ENCODE data around the gene CHST14. TPM values are rescaled to one million over a fixed set of nuclear protein-coding genes. Genes with fewer than 3 reads are reported as not detected.

Gene CHST14
- polyA plus RNA-seq, 1 of the 3 experiments (the other 2 are of a cell fraction): 43.2 TPM

DNA sequence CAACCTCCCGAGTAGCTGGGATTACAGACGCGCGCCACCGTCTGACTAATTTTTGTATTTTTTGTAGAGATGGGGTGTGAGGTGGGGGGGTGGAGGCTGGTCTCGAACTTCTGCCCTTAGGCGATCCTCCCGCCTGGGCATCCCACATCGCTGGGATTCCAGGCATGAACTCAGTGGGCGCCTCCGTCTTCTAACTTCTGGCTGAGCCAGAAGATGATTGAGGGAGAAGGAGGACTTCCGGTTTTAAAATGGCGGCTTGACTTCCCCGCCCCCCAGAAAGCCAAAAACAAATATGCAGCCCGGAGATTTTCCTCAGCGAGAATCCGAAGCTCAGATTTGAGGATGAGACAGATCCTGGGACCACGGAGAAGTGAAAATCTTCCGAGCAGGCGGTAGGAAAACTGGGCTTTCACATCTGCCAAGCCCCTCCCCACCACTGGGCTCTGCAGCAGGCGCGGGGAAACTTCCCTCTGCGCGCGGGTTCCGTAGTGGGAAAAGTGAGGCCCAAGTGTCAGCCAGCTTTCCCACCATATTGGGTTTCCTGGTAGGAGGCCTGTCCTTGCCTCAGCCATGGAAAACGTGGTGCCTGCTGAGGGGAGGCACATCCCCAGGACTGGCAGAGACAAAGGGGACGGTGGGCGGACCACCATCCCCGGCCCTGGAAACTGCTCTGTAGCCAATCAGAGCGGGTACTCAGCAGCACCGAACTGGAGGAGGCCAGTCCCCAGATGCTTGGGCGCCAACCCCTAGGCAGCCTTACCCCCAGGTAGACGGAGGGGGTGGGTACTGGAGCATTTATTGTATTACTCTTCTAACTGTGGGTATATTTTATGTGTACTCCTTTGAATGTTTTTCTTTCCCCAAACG is 17.3 kb downstream of the CHST14 start:
- Histone ChIP-seq H3K9me3 (no peaks in the 10 kb centered on the region), H3K27ac (ENCODE audit: low read depth in 2 of 2, low read length in 1 of 2) (no peak overlapping the region), H3K4me3 (ENCODE audit: low read depth in 2 of 2, low read length in 1 of 2) (no peak overlapping the region), H3K4me2 (no peak overlapping the region), H3K4me1 (ENCODE audit: control insufficient read depth in 1 of 2, insufficient read depth in 2 of 2, low read depth in 1 of 2, low read length in 1 of 2) (no peaks in the 10 kb centered on the region), H3K36me3 (replicated peaks in 1 of 2; ENCODE audit: control insufficient read depth in 1 of 2, insufficient read depth in 2 of 2, low read length in 1 of 2) (no peaks in the 10 kb centered on the region), H4K20me1 (ENCODE audit: insufficient read depth) (no peaks in the 10 kb centered on the region), H2AFZ (ENCODE audit: low read depth) (no peak overlapping the region), H3K79me2 (ENCODE audit: insufficient read depth) (no peaks in the 10 kb centered on the region), H3K27me3 (ENCODE audit: insufficient read depth) (no peaks in the 10 kb centered on the region), H3F3A (replicated peaks; ENCODE audit: insufficient read depth) (no peaks in the 10 kb centered on the region), H3K9ac (no peak overlapping the region), H3K9me2 (no peaks in the 10 kb centered on the region)
- no peak for DNase-seq
- 89% methylated on average over 34 of the region's 35 CpGs for WGBS (ENCODE audit: low lambda C conversion rate)
- POLR2A ChIA-PET: no interaction called here
- CTCF ChIA-PET: no interaction called here
- TF ChIP-seq, protein P1, sequence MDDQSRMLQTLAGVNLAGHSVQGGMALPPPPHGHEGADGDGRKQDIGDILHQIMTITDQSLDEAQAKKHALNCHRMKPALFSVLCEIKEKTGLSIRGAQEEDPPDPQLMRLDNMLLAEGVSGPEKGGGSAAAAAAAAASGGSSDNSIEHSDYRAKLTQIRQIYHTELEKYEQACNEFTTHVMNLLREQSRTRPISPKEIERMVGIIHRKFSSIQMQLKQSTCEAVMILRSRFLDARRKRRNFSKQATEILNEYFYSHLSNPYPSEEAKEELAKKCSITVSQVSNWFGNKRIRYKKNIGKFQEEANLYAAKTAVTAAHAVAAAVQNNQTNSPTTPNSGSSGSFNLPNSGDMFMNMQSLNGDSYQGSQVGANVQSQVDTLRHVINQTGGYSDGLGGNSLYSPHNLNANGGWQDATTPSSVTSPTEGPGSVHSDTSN (IDR thresholded peaks at IDR 0.05): no peak
- TF ChIP-seq, protein P2, sequence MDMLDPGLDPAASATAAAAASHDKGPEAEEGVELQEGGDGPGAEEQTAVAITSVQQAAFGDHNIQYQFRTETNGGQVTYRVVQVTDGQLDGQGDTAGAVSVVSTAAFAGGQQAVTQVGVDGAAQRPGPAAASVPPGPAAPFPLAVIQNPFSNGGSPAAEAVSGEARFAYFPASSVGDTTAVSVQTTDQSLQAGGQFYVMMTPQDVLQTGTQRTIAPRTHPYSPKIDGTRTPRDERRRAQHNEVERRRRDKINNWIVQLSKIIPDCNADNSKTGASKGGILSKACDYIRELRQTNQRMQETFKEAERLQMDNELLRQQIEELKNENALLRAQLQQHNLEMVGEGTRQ (IDR thresholded peaks at IDR 0.05; ENCODE audit: borderline replicate concordance, low read depth, low read length): no peak
- TF ChIP-seq CHD2 (IDR thresholded peaks at IDR 0.05; ENCODE audit: low read length, partially characterized antibody): no peak

DNA sequence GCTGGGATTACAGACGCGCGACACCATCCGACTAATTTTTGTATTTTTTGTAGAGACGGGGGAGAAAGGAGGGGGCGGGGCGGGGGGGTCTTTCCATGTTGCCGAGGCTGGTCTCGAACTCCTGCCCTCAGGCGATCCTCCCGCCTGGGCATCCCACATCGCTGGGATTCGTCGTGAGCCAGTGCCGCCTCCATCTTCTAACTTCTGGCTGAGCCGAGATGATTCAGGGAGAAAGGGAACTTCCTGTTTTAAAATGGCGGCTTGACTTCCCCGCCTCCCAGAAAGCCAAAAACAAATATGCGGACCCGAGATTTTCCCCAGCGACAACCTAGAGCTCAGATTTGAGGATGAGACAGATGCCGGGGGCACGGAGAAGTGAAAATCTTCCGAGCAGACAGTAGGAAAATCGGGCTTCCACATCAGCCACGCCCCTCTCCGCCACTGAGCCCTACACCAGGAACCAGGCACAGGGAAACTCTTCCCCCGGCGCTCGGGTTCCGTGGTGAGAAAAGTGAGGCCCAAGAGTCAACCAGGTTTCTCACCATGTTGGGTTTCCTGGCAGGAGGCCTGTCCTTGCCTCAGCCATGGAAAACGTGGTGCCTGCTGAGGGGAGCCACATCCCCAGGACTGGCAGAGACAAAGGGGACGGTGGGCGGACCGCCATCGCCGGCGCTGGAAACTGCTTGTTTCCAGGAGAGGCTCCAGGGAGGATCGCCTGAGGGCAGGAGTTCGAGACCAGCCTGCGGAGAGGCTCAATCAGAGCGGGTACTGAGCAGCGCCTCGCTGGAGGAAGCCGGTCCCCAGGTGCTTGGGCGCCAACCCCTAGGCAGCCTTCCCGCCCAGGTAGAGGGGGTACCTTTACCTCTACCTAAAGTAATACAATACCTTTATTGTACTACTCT is 18.7 kb downstream of the CHST14 start:
- H3K9me3 ChIP-seq: no peaks in the 10 kb centered on the region
- H3K27me3 ChIP-seq (ENCODE audit: insufficient read depth): no peaks in the 10 kb centered on the region
- no peaks in the 10 kb centered on the region for H3K4me1 ChIP-seq (ENCODE audit: control insufficient read depth in 1 of 2, insufficient read depth in 2 of 2, low read depth in 1 of 2, low read length in 1 of 2)
- no peak overlapping the region for H3K4me3 ChIP-seq (ENCODE audit: low read depth in 2 of 2, low read length in 1 of 2)
- H3K27ac ChIP-seq (ENCODE audit: low read depth in 2 of 2, low read length in 1 of 2): no peak overlapping the region
- no peak for DNase-seq
- TF ChIP-seq, protein P3, sequence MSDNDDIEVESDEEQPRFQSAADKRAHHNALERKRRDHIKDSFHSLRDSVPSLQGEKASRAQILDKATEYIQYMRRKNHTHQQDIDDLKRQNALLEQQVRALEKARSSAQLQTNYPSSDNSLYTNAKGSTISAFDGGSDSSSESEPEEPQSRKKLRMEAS (IDR thresholded peaks at IDR 0.05; ENCODE audit: low read depth): no peak
- TF ChIP-seq MEF2A (IDR thresholded peaks at IDR 0.05; ENCODE audit: borderline replicate concordance, low read depth) (no peak), POLR2AphosphoS5 (IDR thresholded peaks at IDR 0.05; ENCODE audit: low read depth, low read length) (no peak), JUND (IDR thresholded peaks at IDR 0.05) (no peak), RFX5 (IDR thresholded peaks at IDR 0.05; ENCODE audit: low read length) (no peak), RCOR1 (IDR thresholded peaks at IDR 0.05; ENCODE audit: low read length) (no peak), SIN3A (IDR thresholded peaks at IDR 0.05; ENCODE audit: borderline replicate concordance, low read depth, low read length) (no peak), RAD21 (IDR thresholded peaks at IDR 0.05; ENCODE audit: low read length) (no peak), FOXM1 (IDR thresholded peaks at IDR 0.05; ENCODE audit: low read depth) (no peak), FOXJ3 (CRISPR knock-in tag; IDR thresholded peaks at IDR 0.05) (no peak), NFIC (IDR thresholded peaks at IDR 0.05; ENCODE audit: borderline replicate concordance) (no peak)
- TF ChIP-seq, protein P2 (IDR thresholded peaks at IDR 0.05; ENCODE audit: borderline replicate concordance, low read depth, low read length): no peak
- TF ChIP-seq, protein P4, sequence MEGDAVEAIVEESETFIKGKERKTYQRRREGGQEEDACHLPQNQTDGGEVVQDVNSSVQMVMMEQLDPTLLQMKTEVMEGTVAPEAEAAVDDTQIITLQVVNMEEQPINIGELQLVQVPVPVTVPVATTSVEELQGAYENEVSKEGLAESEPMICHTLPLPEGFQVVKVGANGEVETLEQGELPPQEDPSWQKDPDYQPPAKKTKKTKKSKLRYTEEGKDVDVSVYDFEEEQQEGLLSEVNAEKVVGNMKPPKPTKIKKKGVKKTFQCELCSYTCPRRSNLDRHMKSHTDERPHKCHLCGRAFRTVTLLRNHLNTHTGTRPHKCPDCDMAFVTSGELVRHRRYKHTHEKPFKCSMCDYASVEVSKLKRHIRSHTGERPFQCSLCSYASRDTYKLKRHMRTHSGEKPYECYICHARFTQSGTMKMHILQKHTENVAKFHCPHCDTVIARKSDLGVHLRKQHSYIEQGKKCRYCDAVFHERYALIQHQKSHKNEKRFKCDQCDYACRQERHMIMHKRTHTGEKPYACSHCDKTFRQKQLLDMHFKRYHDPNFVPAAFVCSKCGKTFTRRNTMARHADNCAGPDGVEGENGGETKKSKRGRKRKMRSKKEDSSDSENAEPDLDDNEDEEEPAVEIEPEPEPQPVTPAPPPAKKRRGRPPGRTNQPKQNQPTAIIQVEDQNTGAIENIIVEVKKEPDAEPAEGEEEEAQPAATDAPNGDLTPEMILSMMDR (IDR thresholded peaks at IDR 0.05): no peak
- TF ChIP-seq, protein P5, sequence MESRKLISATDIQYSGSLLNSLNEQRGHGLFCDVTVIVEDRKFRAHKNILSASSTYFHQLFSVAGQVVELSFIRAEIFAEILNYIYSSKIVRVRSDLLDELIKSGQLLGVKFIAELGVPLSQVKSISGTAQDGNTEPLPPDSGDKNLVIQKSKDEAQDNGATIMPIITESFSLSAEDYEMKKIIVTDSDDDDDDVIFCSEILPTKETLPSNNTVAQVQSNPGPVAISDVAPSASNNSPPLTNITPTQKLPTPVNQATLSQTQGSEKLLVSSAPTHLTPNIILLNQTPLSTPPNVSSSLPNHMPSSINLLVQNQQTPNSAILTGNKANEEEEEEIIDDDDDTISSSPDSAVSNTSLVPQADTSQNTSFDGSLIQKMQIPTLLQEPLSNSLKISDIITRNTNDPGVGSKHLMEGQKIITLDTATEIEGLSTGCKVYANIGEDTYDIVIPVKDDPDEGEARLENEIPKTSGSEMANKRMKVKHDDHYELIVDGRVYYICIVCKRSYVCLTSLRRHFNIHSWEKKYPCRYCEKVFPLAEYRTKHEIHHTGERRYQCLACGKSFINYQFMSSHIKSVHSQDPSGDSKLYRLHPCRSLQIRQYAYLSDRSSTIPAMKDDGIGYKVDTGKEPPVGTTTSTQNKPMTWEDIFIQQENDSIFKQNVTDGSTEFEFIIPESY (IDR thresholded peaks at IDR 0.05; ENCODE audit: borderline replicate concordance, low read depth): no peak
- no peaks in the 10 kb centered on the region for H3F3A ChIP-seq (replicated peaks; ENCODE audit: insufficient read depth)
- no peak overlapping the region for H3K9ac ChIP-seq
- H3K9me2 ChIP-seq: no peaks in the 10 kb centered on the region
- H3K36me3 ChIP-seq (replicated peaks in 1 of 2; ENCODE audit: control insufficient read depth in 1 of 2, insufficient read depth in 2 of 2, low read length in 1 of 2): no peaks in the 10 kb centered on the region
- ChIA-PET CTCF (interaction anchor here (0.6 kb wide), 1 partner anchor 31 kb away, joined by 3 read pairs; no protein-coding TSS in a partner anchor), POLR2A (interaction anchor here (0.7 kb wide), 2 partner anchors 11 to 124 kb away, joined by 4 read pairs; no protein-coding TSS in a partner anchor)
- H2AFZ ChIP-seq (ENCODE audit: low read depth): no peak overlapping the region
- no peak overlapping the region for H3K4me2 ChIP-seq
- 88% methylated on average over 36 of the region's 47 CpGs for WGBS (ENCODE audit: low lambda C conversion rate)
- no peaks in the 10 kb centered on the region for H4K20me1 ChIP-seq (ENCODE audit: insufficient read depth)
- H3K79me2 ChIP-seq (ENCODE audit: insufficient read depth): no peaks in the 10 kb centered on the region

All from SK-N-SH (cell line).